SK-N-SH (cell line): ENCODE measurements around the gene ARHGEF17. TPM values are rescaled to one million over a fixed set of nuclear protein-coding genes. Genes with fewer than 3 reads are reported as not detected.

Experiments used
- CTCF ChIA-PET: fragments of 300-600, 350-600 bp; formaldehyde crosslinking; extraction: SDS; loops from one replicate; lab custom pipeline; 2021; lab: Yijun Ruan, JAX
- POLR2A ChIA-PET: fragments of 350-600 bp; sonication (Branson Sonifier 250); formaldehyde crosslinking; extraction: SDS; loops from one replicate; lab custom pipeline; 2020; ENCODE audit warnings: antibody characterized with exemption, inconsistent platforms; lab: Yijun Ruan, JAX
- DNase-seq: peaks from one replicate; pipeline ENCODE4 v3.0.0; 2012
- H2AFZ ChIP-seq: fragments of 200-600 bp; sonication (generic); 2 replicates; pipeline ENCODE4 v1.8.1; 2016; ENCODE audit warnings: antibody characterized with exemption, mild to moderate bottlenecking, low read depth
- H3F3A ChIP-seq: fragments of 200-600 bp; sonication (generic); replicated peaks from 2 replicates; pipeline ENCODE3; 2016; ENCODE audit warnings: antibody characterized with exemption, mild to moderate bottlenecking; ENCODE audit not compliant: insufficient read depth
- H3K27ac ChIP-seq, 2 experiments: fragments of 200-500 bp in 1 of 2; fragments of 200-600 bp in 1 of 2; sonication (Bioruptor generic) in 1 of 2; sonication (generic), shearing (Covaris generic) in 1 of 2; 2 replicates each; pipeline versions ENCODE4 v1.5.1 to v1.6.1; 2014 to 2016; ENCODE audit warnings: low read depth in 2 of 2, inconsistent platforms in 1 of 2, low read length in 1 of 2, mild to moderate bottlenecking in 1 of 2, mixed read lengths in 1 of 2
- H3K27me3 ChIP-seq: fragments of 200-600 bp; sonication (generic), shearing (Covaris generic); 2 replicates; pipeline ENCODE4 v1.6.1; 2016; ENCODE audit warnings: mixed run types; ENCODE audit not compliant: insufficient read depth
- H3K36me3 ChIP-seq, 2 experiments: fragments of 200-500 bp in 1 of 2; fragments of 200-600 bp in 1 of 2; sonication (Bioruptor generic) in 1 of 2; sonication (generic) in 1 of 2; replicated peaks in 1 of 2; 2 replicates each; pipeline versions ENCODE3 to v1.5.1; 2014 to 2016; ENCODE audit warnings: low read length in 1 of 2, mild to moderate bottlenecking in 1 of 2; ENCODE audit not compliant: insufficient read depth in 2 of 2, control insufficient read depth in 1 of 2
- H3K4me1 ChIP-seq, 2 experiments: fragments of 200-500 bp in 1 of 2; fragments of 200-600 bp in 1 of 2; sonication (Bioruptor generic) in 1 of 2; sonication (generic), shearing (Covaris generic) in 1 of 2; 2 replicates each; pipeline versions ENCODE4 v1.5.1 to v1.6.1; 2014 to 2016; ENCODE audit warnings: low read depth in 1 of 2, low read length in 1 of 2, mixed run types in 1 of 2; ENCODE audit not compliant: insufficient read depth in 2 of 2, control insufficient read depth in 1 of 2
- H3K4me2 ChIP-seq: fragments of 200-600 bp; sonication (generic), shearing (Covaris generic); 2 replicates; pipeline ENCODE4 v1.6.1; 2017; ENCODE audit warnings: mixed run types
- H3K4me3 ChIP-seq, 2 experiments: fragments of 200-500 bp in 1 of 2; fragments of 200-600 bp in 1 of 2; sonication (Bioruptor generic) in 1 of 2; sonication (generic), shearing (Covaris generic) in 1 of 2; 2 replicates each; pipeline versions ENCODE4 v1.5.1 to v1.8.1; 2014 to 2016; ENCODE audit warnings: low read depth in 2 of 2, inconsistent platforms in 1 of 2, low read length in 1 of 2, mild to moderate bottlenecking in 1 of 2, mixed read lengths in 1 of 2, moderate library complexity in 1 of 2
- H3K79me2 ChIP-seq: fragments of 200-600 bp; sonication (generic); 2 replicates; pipeline ENCODE4 v1.8.1; 2017; ENCODE audit warnings: mild to moderate bottlenecking; ENCODE audit not compliant: insufficient read depth
- H3K9ac ChIP-seq: fragments of 200-600 bp; sonication (generic); 2 replicates; pipeline ENCODE4 v1.6.1; 2017; ENCODE audit warnings: mixed run types
- H3K9me2 ChIP-seq: fragments of 200-600 bp; sonication (generic); 2 replicates; pipeline ENCODE4 v1.6.1; 2017; ENCODE audit warnings: mixed run types
- H3K9me3 ChIP-seq: fragments of 200-600 bp; sonication (generic); 2 replicates; pipeline ENCODE4 v1.6.1; 2017; ENCODE audit warnings: mixed run types, mild to moderate bottlenecking, moderate library complexity
- H4K20me1 ChIP-seq: fragments of 200-600 bp; sonication (generic); 2 replicates; pipeline ENCODE4 v1.6.1; 2017; ENCODE audit warnings: mild to moderate bottlenecking, mixed run types; ENCODE audit not compliant: insufficient read depth
- CHD2 ChIP-seq: fragments of 150-350 bp; IDR thresholded peaks from 2 replicates; pipeline ENCODE4 v1.6.1; 2018; ENCODE audit warnings: low read length; ENCODE audit not compliant: partially characterized antibody
- EP300 ChIP-seq, 2 experiments: IDR thresholded peaks; 2 replicates each; pipeline versions ENCODE4 v1.4.0 to v1.6.1; 2012; ENCODE audit warnings: borderline replicate concordance in 1 of 2, low read depth in 1 of 2, low read length in 1 of 2
- FOSL2 ChIP-seq: IDR thresholded peaks from 2 replicates; pipeline ENCODE4 v1.4.0; 2012; ENCODE audit warnings: low read depth, mild to moderate bottlenecking, moderate library complexity, borderline replicate concordance
- FOXJ3 ChIP-seq: sonication (generic); formaldehyde crosslinking; IDR thresholded peaks from 2 replicates; pipeline ENCODE4 v1.5.1; 2020; ENCODE audit warnings: mild to moderate bottlenecking, missing genetic modification reagents
- GATA2 ChIP-seq: sonication (generic); formaldehyde crosslinking; IDR thresholded peaks from 2 replicates; pipeline ENCODE4 v1.5.0; 2020; ENCODE audit warnings: mild to moderate bottlenecking, missing genetic modification reagents
- MEF2A ChIP-seq: IDR thresholded peaks from 2 replicates; pipeline ENCODE4 v1.4.0; 2012; ENCODE audit warnings: low read depth, borderline replicate concordance
- NFIC ChIP-seq: IDR thresholded peaks from 2 replicates; pipeline ENCODE4 v1.4.0; 2012; ENCODE audit warnings: borderline replicate concordance
- NRF1 ChIP-seq: IDR thresholded peaks from 2 replicates; pipeline ENCODE4 v1.6.1; 2012; ENCODE audit warnings: low read depth, mild to moderate bottlenecking, low read length
- RAD21 ChIP-seq: IDR thresholded peaks from 2 replicates; pipeline ENCODE4 v1.6.1; 2012; ENCODE audit warnings: mild to moderate bottlenecking, low read length
- REST ChIP-seq: IDR thresholded peaks from 2 replicates; pipeline ENCODE4 v1.6.1; 2012; ENCODE audit warnings: mild to moderate bottlenecking, low read depth, low read length, moderate library complexity
- RFX5 ChIP-seq: IDR thresholded peaks from 2 replicates; pipeline ENCODE4 v1.6.1; 2012; ENCODE audit warnings: mild to moderate bottlenecking, improper control_type of control experiment, low read length
- SIN3A ChIP-seq: IDR thresholded peaks from 2 replicates; pipeline ENCODE4 v1.6.1; 2012; ENCODE audit warnings: low read depth, mild to moderate bottlenecking, low read length, moderate library complexity, borderline replicate concordance
- SMC3 ChIP-seq: IDR thresholded peaks from 2 replicates; pipeline ENCODE4 v1.6.1; 2012; ENCODE audit warnings: low read depth, low read length, improper control_type of control experiment
- TCF12 ChIP-seq: IDR thresholded peaks from 2 replicates; pipeline ENCODE4 v1.4.0; 2012
- USF2 ChIP-seq: fragments of 150-350 bp; IDR thresholded peaks from 2 replicates; pipeline ENCODE4 v1.6.1; 2017; ENCODE audit warnings: antibody characterized with exemption, low read length, low read depth, borderline replicate concordance
- YY1 ChIP-seq: IDR thresholded peaks from 2 replicates; pipeline ENCODE4 v1.4.0; 2012; ENCODE audit warnings: low read depth, mild to moderate bottlenecking
- ZBTB33 ChIP-seq: IDR thresholded peaks from 2 replicates; pipeline ENCODE4 v1.4.0; 2012; ENCODE audit warnings: low read depth, borderline replicate concordance
- WGBS: methylation state at CpG from one replicate; pipeline ENCODE4 v1.1.6; 2017; ENCODE audit warnings: low lambda C conversion rate; 5-methylcytosine and 5-hydroxymethylcytosine counted together
- polyA plus RNA-seq, 3 experiments: library from polyadenylated mRNA; depleted of rRNA; stranded (reverse); fragments of >200 nt; gene quantifications; 2 replicates each; pipeline ENCODE4 v1.2.3, GENCODE V29; 2012
- TF ChIP-seq, protein P1 (sequence below): IDR thresholded peaks from 2 replicates; pipeline ENCODE4 v1.4.0; 2012; ENCODE audit warnings: low read depth

ARHGEF17 gene
- polyA plus RNA-seq, 1 of the 3 experiments (the other 2 are of a cell fraction): 45.9 TPM

DNA sequence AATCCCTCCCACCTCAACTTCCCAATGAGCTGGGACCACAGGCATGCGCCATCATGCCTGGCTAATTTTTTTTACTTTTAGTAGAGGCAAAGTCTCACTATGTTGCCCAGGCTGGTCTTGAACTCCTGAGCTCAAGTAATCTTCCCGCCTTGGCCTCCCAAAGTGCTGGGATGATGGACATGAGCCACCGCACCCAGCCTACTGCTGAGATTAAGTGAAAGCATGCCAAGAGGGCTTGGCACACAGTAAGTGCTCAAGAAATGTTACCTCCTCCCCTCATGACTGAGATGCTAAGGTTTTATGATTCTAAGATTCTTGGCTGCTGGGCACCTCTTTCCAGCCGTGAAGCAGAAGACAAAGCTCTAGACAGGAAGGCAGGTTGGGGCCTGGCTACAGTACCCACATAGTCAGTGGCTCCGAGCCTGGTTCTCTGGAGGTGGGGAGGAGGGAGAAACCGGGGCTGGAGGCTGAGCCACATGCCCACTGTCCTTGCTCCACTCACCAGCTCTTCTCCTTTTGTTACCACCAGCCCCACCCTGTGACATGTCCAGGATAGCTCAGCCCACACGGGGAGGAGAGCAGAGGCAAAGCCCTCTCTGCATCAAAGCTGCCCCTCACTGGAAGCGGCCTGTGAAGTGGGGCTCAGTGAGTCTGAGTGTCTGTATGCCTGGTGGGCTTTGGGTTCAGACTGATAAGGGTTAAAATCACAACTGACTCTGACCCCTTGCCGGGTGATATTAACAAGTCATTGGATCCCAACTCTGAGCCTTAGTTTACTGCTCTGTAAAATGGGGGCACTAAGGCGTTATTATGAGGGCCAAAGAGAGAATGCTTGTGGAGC is 12.9 kb downstream of the ARHGEF17 start:
- ChIA-PET POLR2A (no interaction called here), CTCF (interaction anchor here (0.6 to 17.6 kb wide), 6 partner anchors 11 to 89 kb away, joined by 3 to 395 read pairs (median 3); partner anchors contain the start of gene ARHGEF17)
- no peak overlapping the region for H3K4me3 ChIP-seq
- DNase-seq: no peak
- no peak overlapping the region for H2AFZ ChIP-seq
- H3K79me2 ChIP-seq: peaks cover 98% of the 10 kb centered on the region
- no peaks in the 10 kb centered on the region for H3K9me2 ChIP-seq
- peaks cover 75 to 85% of the 10 kb centered on the region in 2 experiments for H3K4me1 ChIP-seq
- H4K20me1 ChIP-seq: peaks cover 32% of the 10 kb centered on the region
- H3K9ac ChIP-seq: peak overlapping the region; percentile 65; the same call in 1 of the 2 replicates
- H3K27me3 ChIP-seq: no peaks in the 10 kb centered on the region
- H3K36me3 ChIP-seq: peaks cover 0 to 12% of the 10 kb centered on the region in 2 experiments
- H3K9me3 ChIP-seq: no peaks in the 10 kb centered on the region
- peak overlapping the region; percentile 92 to 98 for H3K27ac ChIP-seq
- WGBS: 58% methylated on average over 10 of the region's 10 CpGs
- peaks cover 50% of the 10 kb centered on the region for H3F3A ChIP-seq
- H3K4me2 ChIP-seq: peak overlapping the region; percentile 75
- no peak for TF ChIP-seq NFIC
- no peak for TF ChIP-seq NRF1
- no peak for TF ChIP-seq RFX5
- TF ChIP-seq USF2: no peak
- no peak for TF ChIP-seq YY1
- no peak for TF ChIP-seq SMC3
- TF ChIP-seq, protein P1, sequence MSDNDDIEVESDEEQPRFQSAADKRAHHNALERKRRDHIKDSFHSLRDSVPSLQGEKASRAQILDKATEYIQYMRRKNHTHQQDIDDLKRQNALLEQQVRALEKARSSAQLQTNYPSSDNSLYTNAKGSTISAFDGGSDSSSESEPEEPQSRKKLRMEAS: no peak
- TF ChIP-seq SIN3A: no peak
- TF ChIP-seq FOXJ3 (CRISPR knock-in tag): no peak
- TF ChIP-seq ZBTB33: no peak
- TF ChIP-seq CHD2: no peak
- no peak for TF ChIP-seq FOSL2
- TF ChIP-seq TCF12: no peak
- no peak for TF ChIP-seq GATA2 (CRISPR knock-in tag)
- TF ChIP-seq RAD21: no peak
- TF ChIP-seq REST: no peak
- TF ChIP-seq MEF2A: no peak
- no peak for TF ChIP-seq EP300 (IDR thresholded peaks at IDR 0.05; ENCODE audit: borderline replicate concordance in 1 of 2, low read depth in 1 of 2, low read length in 1 of 2)
